Measurements from ENCODE around the gene TIMM44.
"Not testable (repeated sequence)": the region's sequence is repeated elsewhere in the genome, so short reads cannot be mapped to it uniquely, and the experiment has no call there.

The TIMM44 gene

DNA sequence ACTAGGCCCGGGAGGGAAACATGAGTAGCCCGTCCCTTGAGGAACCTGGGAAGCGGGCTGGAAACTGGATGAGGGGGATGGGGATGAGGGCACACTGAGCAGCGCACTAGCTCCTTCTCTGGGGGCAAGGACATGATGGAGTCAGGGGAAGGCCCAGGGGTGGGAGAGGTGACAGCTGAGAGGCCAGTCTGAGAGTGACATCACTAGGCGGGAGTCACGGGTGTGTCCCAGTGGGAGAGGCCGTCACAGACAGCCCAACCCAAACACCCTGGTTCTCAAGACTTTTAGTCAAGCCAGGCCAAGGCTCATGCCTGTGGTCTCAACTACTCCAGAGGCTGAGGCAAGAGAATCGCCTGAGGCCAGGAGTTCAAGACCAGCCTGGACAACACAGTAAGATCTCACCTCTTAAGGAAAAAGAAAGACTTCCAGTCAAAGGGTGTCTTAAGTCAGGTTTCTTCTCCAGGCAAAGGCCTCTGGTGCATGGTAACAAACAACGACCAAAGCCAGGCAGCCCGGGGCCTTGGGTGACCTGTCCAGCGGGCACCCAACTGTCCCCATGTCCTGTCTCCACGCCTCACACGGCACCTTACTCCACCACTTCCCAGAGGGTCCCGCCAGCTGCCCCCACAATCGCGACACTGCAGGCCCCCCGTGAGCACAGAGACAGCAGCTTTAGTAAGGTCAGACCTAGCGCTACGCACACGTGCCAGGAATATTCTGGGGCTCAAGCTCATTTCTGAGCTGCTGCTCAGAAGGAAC lies 25.5 kb upstream of the TIMM44 start:
- peak; percentile 77 to 88 for DNase-seq

DNA sequence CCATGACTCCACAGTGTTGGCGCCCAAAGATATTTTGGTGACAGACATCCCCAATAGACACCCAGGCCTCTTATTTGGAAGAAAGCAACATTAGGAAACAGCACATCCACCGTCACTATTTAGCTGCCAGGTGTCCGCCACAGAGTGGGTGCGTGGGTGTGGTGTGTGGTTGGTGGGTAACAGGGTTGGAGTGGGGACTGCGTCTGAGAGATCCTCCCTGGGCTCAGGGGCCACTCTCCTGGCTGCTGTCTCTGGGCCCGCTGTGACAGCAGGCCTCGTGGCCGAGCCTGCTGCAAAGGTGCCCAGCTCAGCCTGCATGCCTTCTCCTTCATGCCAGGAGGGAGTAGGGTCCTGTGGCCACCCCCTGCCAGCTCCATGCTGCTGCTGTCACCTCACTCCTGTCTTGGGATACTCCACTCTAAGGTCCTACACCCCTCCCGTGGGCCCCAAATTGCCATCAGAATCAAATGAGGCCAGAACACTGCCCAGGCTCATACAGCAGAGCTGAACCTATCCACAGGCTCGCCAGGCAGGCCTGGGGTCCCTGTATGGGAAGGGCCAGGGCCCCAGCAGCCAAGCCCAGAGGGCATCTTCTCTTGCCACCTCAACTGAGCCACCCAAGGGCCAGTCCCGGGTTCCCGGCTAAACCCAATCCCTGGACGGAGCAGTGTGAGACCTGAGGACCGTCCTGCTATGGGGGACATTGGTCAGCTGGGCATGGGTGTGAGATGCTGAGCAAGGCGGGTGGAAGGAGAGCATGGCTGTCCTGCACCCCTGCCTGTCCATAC lies 24.7 kb upstream of the TIMM44 start:
- TF ChIP-seq GATA1 (IDR thresholded peaks at IDR 0.05; ENCODE audit: low read depth, low read length): no peak
- no peak for TF ChIP-seq POLR2A (IDR thresholded peaks at IDR 0.05; ENCODE audit: low read length)
- DNase-seq: no peak

More for the DNA sequence above, 25.5 kb upstream of the TIMM44 start:
- no peak for TF ChIP-seq POLR2A (IDR thresholded peaks at IDR 0.05; ENCODE audit: low read length)
- no peak for TF ChIP-seq GATA1 (IDR thresholded peaks at IDR 0.05; ENCODE audit: low read depth, low read length)

DNA sequence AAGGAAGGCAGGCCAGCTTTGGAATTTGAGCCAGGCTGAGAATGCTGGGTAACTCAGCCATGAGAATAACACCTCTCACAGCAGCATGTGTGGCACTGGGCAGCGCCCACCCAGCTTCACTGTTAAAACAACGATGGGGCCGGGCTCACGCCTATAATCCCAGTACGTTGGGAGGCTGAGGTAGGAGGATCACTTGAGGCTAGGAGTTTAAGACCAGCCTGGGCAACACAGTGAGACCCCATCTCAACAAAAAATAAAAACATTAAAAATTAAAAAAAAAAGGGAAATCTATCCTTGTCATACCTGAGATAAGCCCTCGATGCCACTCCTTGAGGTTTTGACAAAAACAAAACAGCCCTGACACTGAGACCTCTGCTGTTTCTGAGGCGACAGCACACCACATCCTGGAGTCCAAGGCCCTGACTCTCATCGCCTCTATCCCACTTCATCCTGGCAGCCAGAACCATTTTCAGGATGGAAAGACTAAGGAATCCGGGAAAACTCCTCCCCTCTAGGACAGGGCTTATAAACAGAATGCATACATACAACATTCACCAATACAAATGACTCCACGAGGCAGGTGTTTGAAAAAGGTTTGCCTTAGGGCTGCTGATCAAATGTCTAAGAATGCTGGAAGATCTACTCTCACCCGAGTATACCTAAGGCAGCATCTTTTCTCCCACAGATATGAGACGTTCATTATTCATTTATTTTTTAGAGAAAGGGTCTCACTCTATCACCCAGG lies 22.6 kb upstream of the TIMM44 start:
- TF ChIP-seq POLR2A (IDR thresholded peaks at IDR 0.05; ENCODE audit: low read length) (no peak), GATA1 (IDR thresholded peaks at IDR 0.05; ENCODE audit: low read depth, low read length) (no peak)
- DNase-seq: no peak

DNA sequence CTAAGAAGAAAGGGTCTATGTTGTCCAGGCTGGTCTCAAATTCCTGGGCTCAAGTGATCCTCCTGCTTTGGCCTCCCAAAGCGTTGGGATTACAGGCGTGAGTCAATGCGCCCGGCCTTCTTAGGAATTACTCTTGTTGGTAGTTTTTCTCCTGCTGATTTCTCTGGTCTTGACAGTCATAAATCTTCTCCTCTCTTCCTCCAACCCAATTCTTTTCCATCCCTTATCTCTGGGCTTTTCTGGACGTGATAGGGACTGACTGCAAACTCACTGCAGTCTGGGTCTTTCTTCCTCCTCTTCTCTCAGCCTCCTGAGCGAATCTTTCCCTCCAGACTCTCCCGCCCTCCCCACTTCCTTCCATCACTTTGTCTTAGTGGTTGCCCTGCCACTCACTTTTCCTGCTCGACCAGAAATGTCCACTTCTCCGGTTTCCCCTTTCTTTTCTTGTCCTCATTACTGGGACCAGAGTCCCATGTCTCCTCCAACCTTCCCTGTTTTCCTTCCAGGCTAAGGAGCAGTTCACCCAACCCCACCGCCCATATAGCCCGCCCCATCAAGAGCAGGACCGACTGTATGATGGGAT lies 21.9 kb upstream of the TIMM44 start:
- no peak for DNase-seq
- TF ChIP-seq POLR2A (IDR thresholded peaks at IDR 0.05; ENCODE audit: low read length): no peak
- TF ChIP-seq GATA1 (IDR thresholded peaks at IDR 0.05; ENCODE audit: low read depth, low read length): no peak

DNA sequence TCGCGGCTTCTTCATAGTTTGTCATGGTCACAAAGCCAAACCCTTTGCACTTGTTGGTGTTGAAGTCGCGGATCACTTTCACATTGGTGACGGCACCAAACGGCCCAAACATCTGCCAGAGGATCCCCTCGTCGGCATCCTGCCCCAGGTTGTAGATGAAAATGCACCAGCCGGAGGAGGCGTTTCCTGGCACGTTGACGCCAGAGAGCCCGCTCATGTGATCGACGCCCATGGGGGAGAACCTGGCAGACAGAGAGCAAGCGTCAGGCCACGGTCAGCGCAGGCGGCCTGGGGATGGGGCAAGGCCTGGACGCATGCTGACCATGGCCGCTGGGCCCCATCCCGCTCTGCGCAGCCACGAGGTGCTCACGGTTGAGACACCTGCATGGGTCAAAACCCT lies 20.1 kb upstream of the TIMM44 start:
- no peak for TF ChIP-seq GATA1 (IDR thresholded peaks at IDR 0.05; ENCODE audit: low read depth, low read length)
- no peak for TF ChIP-seq POLR2A (IDR thresholded peaks at IDR 0.05; ENCODE audit: low read length)
- DNase-seq: no peak

DNA sequence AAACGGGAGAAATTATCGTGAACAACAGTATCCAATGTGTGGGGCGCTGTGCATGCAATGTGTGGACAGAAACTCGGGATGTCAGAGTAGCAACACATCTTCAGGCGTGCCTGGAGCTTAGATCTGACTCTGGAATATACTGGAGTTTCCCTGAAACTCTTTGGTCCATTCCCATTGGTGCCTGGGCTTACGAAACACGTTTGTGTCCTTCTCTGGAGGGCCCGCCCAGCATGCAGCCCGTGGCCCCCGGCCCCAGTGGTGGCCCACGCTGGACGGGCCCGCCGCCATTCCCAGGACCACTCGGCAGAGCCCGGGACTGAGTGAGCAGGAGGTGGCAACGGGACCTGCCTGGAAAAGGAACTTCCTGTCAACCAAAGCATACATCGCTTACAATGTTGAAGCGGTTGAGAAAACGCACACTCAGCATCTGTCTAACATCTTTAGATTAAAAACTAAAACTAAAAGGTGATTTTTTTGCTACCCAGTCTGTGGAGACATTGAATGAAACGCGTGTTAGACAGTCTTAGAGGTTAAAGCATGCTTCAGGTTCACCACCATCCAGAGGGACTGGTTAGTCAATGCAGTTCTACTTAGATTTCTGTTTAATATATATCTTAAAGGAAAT lies 19.3 kb upstream of the TIMM44 start:
- TF ChIP-seq POLR2A (IDR thresholded peaks at IDR 0.05; ENCODE audit: low read length) (no peak), GATA1 (IDR thresholded peaks at IDR 0.05; ENCODE audit: low read depth, low read length) (no peak)
- DNase-seq: no peak

DNA sequence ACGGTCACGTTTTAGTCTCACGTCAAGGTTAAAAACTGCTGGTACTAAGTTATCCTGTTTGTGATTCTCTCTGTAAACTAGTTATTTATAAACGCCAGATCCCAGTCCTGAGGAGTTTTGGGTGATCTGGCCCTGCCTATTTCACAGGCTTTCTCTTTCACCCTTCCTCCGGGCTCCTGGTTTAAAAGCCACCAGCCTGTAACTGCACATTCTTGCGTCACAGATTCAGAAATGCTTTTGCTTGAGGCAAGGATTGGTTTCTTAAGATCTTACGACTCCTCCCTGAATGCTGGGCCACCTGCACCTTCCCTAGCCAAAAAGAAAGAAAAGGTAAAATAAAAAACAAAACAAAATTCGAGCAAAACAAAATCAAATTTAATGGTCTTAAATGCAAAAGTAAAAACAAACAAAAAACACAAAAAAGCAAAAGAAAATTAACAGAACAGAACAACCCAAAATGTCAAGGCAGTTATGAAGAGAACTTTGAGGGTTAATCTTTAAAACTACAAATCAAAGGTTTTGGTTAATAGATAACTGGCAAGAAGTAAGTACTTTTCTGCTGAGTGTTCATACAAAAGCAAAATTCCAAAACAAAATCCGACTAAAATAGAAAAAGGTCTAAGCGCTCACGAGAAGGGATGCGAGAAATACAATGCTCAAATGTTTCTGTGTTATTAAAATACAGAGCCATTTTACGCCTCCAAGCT lies 18.6 kb upstream of the TIMM44 start:
- no peak for DNase-seq
- TF ChIP-seq GATA1 (IDR thresholded peaks at IDR 0.05; ENCODE audit: low read depth, low read length): no peak
- no peak for TF ChIP-seq POLR2A (IDR thresholded peaks at IDR 0.05; ENCODE audit: low read length)

DNA sequence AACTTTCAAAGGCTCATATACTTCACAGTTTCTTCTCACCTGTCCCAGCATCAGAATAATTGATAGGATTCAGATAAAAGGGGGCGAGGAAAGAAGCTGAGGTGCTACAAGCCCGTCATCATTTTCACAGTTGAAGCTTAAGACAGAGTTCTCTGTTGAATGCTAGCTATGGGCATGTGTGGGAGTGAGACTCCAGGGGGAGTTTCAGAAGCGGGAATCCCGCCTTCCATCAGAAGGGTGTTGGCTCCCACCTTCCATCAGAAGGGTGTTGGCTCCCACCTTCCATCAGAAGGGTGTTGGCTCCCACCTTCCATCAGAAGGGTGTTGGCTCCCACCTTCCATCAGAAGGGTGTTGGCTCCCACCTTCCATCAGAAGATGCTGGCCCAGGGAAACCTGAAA lies 17.6 kb upstream of the TIMM44 start:
- DNase-seq: not testable (repeated sequence)

DNA sequence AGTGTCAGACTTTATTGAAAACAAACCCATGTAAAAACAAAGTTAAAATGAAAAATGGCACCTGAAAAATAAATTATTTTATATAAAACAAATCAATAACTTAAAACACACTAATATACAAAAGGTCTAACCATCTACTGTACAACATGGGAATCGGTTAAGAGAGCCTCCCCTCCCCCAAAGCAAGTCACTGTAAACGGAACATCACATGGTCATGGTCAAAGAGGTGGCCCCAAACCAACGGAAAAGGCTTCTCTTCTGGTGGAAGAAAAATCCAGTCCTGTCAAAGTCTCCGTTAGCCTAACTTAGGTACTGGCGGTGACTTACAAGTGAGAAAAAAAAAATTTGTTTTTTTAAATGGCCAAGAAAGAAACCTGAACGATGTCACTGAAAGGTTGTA lies 15.7 kb upstream of the TIMM44 start:
- DNase-seq: peak; percentile 17 to 19
- TF ChIP-seq GATA1 (IDR thresholded peaks at IDR 0.05; ENCODE audit: low read depth, low read length) (no peak), POLR2A (IDR thresholded peaks at IDR 0.05; ENCODE audit: low read length) (no peak)

DNA sequence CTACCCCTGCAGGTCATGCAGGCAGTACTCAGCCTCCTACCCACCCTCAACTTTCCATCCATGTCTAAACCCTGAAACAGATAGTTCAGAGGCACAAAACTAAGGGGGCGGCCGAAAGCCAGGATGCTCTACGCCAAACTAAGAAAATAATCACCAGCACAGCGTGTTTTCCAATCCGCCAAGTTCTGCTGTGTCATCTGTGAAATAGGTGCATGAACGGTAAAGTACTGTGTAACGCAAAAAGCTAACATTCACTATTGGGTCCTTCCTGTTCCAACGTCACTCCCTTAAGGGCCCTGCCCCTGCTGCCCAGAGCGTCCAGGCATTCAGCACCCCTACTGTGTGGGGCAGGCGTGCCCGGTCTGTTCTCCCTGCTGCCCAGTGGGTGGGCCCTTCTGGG lies 12.2 kb upstream of the TIMM44 start:
- TF ChIP-seq POLR2A (IDR thresholded peaks at IDR 0.05; ENCODE audit: low read length) (no peak), GATA1 (IDR thresholded peaks at IDR 0.05; ENCODE audit: low read depth, low read length) (no peak)
- DNase-seq: no peak

DNA sequence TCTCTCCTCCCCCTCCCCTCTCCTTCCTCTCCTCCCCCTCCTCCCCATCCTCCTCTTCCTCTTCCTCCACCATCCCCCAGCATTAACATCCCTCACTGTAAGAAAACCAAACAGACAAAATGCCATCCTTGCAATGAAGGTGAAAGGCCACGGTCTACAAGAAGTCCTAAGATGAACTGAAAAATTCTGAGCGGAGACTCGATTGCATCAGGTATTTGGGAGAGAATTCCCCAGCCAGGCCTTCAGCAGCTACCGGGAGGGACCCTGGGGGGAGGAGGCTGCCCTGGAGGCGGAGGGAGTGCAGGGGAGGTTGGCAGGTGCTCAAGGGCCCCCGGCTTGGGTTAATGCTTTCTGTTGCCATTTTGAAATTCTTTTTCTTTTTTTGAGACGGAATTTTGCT lies 10.1 kb upstream of the TIMM44 start:
- TF ChIP-seq POLR2A (IDR thresholded peaks at IDR 0.05; ENCODE audit: low read length): no peak
- no peak for TF ChIP-seq GATA1 (IDR thresholded peaks at IDR 0.05; ENCODE audit: low read depth, low read length)
- DNase-seq: no peak

DNA sequence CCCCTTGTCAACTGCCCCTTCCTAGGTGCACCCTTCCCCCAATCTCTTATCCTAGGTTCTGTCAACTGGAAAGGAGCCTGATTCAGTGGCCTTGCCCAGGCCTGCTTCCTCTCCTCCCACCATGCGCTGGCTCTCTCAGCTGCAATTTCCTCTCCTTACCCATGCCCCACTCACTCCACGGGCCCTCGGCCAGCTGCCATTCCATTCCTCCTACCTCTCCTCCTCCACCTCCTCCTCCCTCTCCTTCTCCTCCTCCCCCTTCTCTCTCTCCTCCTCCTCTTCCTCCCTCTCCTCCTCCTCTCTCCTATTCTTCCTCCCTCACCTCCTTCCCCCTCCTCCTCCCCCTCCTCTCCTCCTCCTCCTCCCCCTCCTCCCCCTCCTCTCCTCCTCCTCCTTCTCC lies 9.6 kb upstream of the TIMM44 start:
- TF ChIP-seq GATA1 (IDR thresholded peaks at IDR 0.05; ENCODE audit: low read depth, low read length) (no peak), POLR2A (IDR thresholded peaks at IDR 0.05; ENCODE audit: low read length) (no peak)
- no peak for DNase-seq

DNA sequence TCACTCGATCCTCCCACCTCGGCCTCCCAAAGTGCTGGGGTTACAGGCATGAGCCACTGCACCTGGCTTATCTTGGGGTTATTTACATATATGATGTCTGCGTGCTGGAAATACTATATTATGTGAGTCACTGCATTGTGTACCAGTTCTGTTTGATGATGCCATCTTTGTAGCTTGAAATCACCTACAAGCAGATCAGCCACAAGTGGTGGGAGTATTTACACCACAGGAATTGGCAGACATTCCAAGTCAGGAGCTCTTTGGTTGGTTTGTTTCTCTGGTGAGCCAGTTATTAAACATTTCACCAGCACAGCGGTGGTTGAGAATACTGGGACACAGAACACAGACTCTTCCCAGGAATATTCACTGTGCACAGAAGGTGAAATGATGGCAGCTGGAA lies 4.5 kb upstream of the TIMM44 start:
- DNase-seq: no peak
- TF ChIP-seq GATA1 (IDR thresholded peaks at IDR 0.05; ENCODE audit: low read depth, low read length): no peak
- TF ChIP-seq POLR2A (IDR thresholded peaks at IDR 0.05; ENCODE audit: low read length): no peak
